ENCODE data around the gene VSTM5. TPM values are rescaled to one million over a fixed set of nuclear protein-coding genes. Genes with fewer than 3 reads are reported as not detected.

VSTM5 gene
- total RNA-seq, 1 experiment from 2014 or later: 0.76 TPM

DNA sequence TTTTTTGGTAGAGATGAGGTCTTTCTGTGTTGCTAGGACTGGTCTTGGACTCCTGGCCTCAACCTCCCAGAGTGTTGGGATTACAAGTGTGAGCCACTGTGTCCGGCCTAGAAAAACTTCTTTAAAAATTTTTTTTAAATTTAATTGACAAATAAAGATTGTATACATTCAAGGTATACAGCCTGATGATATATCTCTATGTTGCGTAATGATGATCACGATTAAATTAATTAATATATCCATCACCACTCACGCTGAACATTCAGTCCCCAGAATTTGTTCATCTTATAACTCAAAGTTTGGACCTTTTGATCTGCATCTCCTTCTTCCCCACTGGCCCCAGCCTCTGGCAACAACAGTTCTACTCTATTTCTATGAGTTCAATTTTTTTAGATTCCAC lies 27.2 kb downstream of the VSTM5 start:
- intact Hi-C loops (cut with micrococcal nuclease; ENCODE audit: unreplicated experiment): no loop called here
- no peak overlapping the region for H3K27ac Mint-ChIP-seq (ENCODE audit: unreplicated experiment)
- H3K4me3 Mint-ChIP-seq (ENCODE audit: low read depth, unreplicated experiment): no peak overlapping the region
- H3K27me3 Mint-ChIP-seq (ENCODE audit: unreplicated experiment): no peaks in the 10 kb centered on the region
- no peak for DNase-seq
- CTCF ChIA-PET: no interaction called here
- no peaks in the 10 kb centered on the region for H3K4me1 Mint-ChIP-seq (ENCODE audit: low read depth, unreplicated experiment)
- no peaks in the 10 kb centered on the region for H3K36me3 Mint-ChIP-seq (ENCODE audit: insufficient read depth, unreplicated experiment)
- no TSS peak for BruUV-seq (replicated peaks)
- H3K9me3 Mint-ChIP-seq (ENCODE audit: low read depth, unreplicated experiment): no peaks in the 10 kb centered on the region
- TF ChIP-seq, protein P1, sequence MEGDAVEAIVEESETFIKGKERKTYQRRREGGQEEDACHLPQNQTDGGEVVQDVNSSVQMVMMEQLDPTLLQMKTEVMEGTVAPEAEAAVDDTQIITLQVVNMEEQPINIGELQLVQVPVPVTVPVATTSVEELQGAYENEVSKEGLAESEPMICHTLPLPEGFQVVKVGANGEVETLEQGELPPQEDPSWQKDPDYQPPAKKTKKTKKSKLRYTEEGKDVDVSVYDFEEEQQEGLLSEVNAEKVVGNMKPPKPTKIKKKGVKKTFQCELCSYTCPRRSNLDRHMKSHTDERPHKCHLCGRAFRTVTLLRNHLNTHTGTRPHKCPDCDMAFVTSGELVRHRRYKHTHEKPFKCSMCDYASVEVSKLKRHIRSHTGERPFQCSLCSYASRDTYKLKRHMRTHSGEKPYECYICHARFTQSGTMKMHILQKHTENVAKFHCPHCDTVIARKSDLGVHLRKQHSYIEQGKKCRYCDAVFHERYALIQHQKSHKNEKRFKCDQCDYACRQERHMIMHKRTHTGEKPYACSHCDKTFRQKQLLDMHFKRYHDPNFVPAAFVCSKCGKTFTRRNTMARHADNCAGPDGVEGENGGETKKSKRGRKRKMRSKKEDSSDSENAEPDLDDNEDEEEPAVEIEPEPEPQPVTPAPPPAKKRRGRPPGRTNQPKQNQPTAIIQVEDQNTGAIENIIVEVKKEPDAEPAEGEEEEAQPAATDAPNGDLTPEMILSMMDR (IDR thresholded peaks at IDR 0.05; ENCODE audit: unreplicated experiment): no peak

DNA sequence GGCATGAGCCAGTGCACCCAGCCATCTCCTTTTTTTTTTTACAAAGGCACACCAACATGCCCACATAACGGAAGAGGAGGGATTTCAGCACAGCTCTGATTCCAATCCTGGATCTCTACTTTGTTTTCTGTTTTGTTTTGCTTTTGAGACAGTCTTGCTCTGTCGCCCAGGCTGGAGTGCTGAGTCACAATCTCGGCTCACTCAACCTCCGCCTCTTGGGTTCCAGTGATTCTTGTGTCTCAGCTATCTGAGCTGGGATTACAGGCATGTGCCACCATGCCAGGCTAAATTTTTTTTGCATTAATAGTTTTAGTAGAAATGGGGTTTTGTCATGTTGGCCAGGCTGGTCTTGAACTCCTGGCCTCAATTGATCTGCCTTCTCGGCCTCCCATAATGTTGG lies 28.1 kb downstream of the VSTM5 start:
- DNase-seq: no peak
- Mint-ChIP-seq H3K4me3 (ENCODE audit: low read depth, unreplicated experiment) (no peak overlapping the region), H3K36me3 (ENCODE audit: insufficient read depth, unreplicated experiment) (no peaks in the 10 kb centered on the region), H3K9me3 (ENCODE audit: low read depth, unreplicated experiment) (no peaks in the 10 kb centered on the region), H3K27ac (ENCODE audit: unreplicated experiment) (no peak overlapping the region), H3K27me3 (ENCODE audit: unreplicated experiment) (no peaks in the 10 kb centered on the region), H3K4me1 (ENCODE audit: low read depth, unreplicated experiment) (no peaks in the 10 kb centered on the region)
- BruUV-seq (replicated peaks): no TSS peak
- intact Hi-C loops (cut with micrococcal nuclease; ENCODE audit: unreplicated experiment): no loop called here
- CTCF ChIA-PET: no interaction called here
- TF ChIP-seq, protein P1 (IDR thresholded peaks at IDR 0.05; ENCODE audit: unreplicated experiment): no peak

GRCh38 chr11:93821617-93822016 lies 28.8 kb downstream of the VSTM5 start:
- H3K4me1 Mint-ChIP-seq (ENCODE audit: low read depth, unreplicated experiment): no peaks in the 10 kb centered on the region
- no peaks in the 10 kb centered on the region for H3K9me3 Mint-ChIP-seq (ENCODE audit: low read depth, unreplicated experiment)

DNA sequence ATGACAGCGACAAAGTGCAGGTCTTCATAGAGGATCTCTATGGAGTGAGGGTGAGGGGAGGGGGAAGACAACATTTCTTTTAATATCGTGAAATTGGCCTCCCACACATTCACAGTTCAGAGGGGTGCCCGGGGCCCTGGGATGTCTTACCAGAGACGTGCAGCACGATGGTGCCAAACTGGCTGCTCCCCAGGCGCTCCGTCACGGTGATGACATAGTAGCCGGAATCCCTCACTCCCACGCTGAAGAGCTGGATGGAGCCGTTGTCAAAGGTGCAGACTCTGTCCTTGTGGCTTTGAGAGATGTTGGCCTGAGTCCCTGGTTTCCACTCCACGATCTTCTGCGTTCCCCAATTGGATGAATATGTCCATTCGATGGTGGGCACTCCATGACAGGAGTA lies 29.6 kb downstream of the VSTM5 start:
- H3K27ac Mint-ChIP-seq (ENCODE audit: unreplicated experiment): no peak overlapping the region
- TF ChIP-seq, protein P1 (IDR thresholded peaks at IDR 0.05; ENCODE audit: unreplicated experiment): no peak

More at GRCh38 chr11:93821617-93822016, 28.8 kb downstream of the VSTM5 start:
- BruUV-seq (replicated peaks): no TSS peak
- intact Hi-C loops (cut with micrococcal nuclease; ENCODE audit: unreplicated experiment): no loop called here
- Mint-ChIP-seq H3K36me3 (ENCODE audit: insufficient read depth, unreplicated experiment) (no peaks in the 10 kb centered on the region), H3K27ac (ENCODE audit: unreplicated experiment) (no peak overlapping the region), H3K27me3 (ENCODE audit: unreplicated experiment) (no peaks in the 10 kb centered on the region), H3K4me3 (ENCODE audit: low read depth, unreplicated experiment) (no peak overlapping the region)
- TF ChIP-seq, protein P1 (IDR thresholded peaks at IDR 0.05; ENCODE audit: unreplicated experiment): no peak
- CTCF ChIA-PET: no interaction called here
- no peak for DNase-seq

More for the DNA sequence above, 29.6 kb downstream of the VSTM5 start:
- no peaks in the 10 kb centered on the region for H3K4me1 Mint-ChIP-seq (ENCODE audit: low read depth, unreplicated experiment)
- CTCF ChIA-PET: no interaction called here
- no peak overlapping the region for H3K4me3 Mint-ChIP-seq (ENCODE audit: low read depth, unreplicated experiment)
- intact Hi-C loops (cut with micrococcal nuclease; ENCODE audit: unreplicated experiment): no loop called here
- no peaks in the 10 kb centered on the region for H3K9me3 Mint-ChIP-seq (ENCODE audit: low read depth, unreplicated experiment)
- H3K36me3 Mint-ChIP-seq (ENCODE audit: insufficient read depth, unreplicated experiment): no peaks in the 10 kb centered on the region
- no TSS peak for BruUV-seq (replicated peaks)
- DNase-seq: no peak
- H3K27me3 Mint-ChIP-seq (ENCODE audit: unreplicated experiment): no peaks in the 10 kb centered on the region

All from Calu3 (cell line).